ENCODE data around the gene KAT8. TPM values are rescaled to one million over a fixed set of nuclear protein-coding genes. Genes with fewer than 3 reads are reported as not detected.

KAT8 gene
- total RNA-seq, 2 experiments from 2014 or later, result 54.8 to 56.1 TPM

DNA sequence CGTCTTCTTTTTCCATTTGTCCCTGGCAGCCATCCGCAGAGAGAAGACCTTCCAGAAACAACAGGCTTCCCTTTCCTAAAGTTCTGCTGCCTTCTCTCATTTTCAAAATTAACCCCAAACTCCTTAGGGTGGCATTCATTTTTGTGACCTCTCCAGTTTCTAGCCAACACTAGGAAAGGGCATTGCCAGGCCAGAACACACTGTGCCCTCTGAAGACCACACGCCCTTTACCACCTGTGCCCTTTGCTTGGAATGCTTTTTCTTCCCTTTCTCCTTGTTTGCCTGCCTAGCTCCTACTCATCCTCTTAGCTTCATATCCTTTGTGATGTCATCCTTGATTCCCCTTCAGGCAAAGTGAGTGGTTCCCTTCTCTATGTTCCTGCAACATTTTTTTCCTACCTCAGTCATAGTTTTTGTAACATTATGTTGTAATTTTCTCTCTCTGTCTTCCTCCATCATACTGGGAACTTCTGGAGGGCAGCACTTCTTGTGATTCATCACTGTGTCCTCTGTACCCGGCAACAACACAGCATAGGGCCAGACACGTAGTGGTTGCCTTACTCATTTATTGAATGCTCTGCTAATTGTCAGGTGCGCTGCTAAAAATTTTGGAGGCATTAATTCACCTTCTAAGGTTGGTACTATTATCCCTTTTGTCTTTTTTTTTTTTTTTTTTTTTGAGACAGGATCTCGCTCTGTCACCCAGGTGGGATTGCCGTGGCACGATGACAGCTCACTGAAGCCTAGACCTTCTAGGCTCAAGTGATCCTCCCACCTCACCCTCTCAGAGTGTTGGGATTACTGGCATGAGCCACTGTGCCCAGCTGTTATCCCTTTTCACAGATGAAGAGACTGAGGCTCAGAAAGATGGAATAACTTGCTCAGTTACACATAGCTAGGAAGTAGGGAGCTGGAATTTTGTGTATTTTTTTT is 1.0 kb downstream of the KAT8 start:
- Mint-ChIP-seq H3K36me3 (peaks cover 18% of the 10 kb centered on the region), H3K27ac (peak overlapping the region; percentile 82), H3K4me1 (peaks cover 25% of the 10 kb centered on the region), H3K9me3 (ENCODE audit: low read depth) (no peaks in the 10 kb centered on the region), H3K27me3 (no peaks in the 10 kb centered on the region), H3K4me3 (peak overlapping the region; percentile 87)
- DNase-seq (no peak), ATAC-seq (no peak)
- CTCF ChIA-PET, result interaction anchor here (1.1 to 4.8 kb wide), 6 partner anchors 21 to 342 kb away, joined by 3 to 35 read pairs (median 6); partner anchors contain the start of genes HSD3B7, ZNF646 and ZNF668

DNA sequence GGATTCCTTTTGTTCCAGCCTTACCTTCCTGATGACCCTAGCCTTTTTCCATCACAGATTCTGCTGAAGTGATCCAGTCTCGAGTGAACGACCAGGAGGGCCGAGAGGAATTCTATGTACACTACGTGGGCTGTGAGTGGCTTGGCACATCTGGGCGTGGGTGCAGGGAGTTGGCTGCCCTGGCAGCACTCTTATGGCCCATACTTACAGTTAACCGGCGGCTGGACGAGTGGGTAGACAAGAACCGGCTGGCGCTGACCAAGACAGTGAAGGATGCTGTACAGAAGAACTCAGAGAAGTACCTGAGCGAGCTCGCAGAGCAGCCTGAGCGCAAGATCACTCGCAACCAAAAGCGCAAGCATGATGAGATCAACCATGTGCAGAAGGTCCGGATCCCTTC is 2.7 kb downstream of the KAT8 start:
- no peak overlapping the region for H3K4me3 Mint-ChIP-seq
- ATAC-seq (no peak), DNase-seq (no peak)
- no peaks in the 10 kb centered on the region for H3K9me3 Mint-ChIP-seq (ENCODE audit: low read depth)
- H3K4me1 Mint-ChIP-seq, result peaks cover 18% of the 10 kb centered on the region
- peaks cover 18% of the 10 kb centered on the region for H3K36me3 Mint-ChIP-seq
- no peak overlapping the region for H3K27ac Mint-ChIP-seq
- CTCF ChIA-PET, result interaction anchor here (4.6 kb wide), 1 partner anchor 23 kb away, joined by 25 read pairs; no protein-coding TSS in a partner anchor
- no peaks in the 10 kb centered on the region for H3K27me3 Mint-ChIP-seq

DNA sequence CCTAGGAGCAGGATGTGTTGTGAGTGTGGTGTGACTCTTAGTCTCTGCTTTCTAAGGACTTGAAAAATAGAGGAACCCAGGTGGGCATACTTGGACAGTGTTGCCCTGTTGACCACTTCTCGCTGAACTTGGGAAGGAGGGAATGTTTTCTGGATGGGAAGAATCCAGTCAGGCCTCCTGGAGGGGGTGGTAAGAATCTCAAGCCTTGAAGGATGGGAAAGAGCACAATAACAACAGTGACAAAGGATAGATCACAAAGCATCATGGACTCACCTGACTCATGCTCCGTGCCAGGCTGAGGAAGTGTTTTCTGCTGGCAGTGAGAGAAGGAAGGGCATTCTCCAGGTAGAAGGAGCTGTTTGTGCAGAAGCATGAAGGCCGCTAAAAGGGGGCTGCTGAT is 8.4 kb downstream of the KAT8 start:
- no peak for DNase-seq
- peaks cover 14% of the 10 kb centered on the region for H3K36me3 Mint-ChIP-seq
- H3K4me3 Mint-ChIP-seq, result no peak overlapping the region
- no peaks in the 10 kb centered on the region for H3K27me3 Mint-ChIP-seq
- peaks cover 2% of the 10 kb centered on the region for H3K4me1 Mint-ChIP-seq
- no peak for ATAC-seq
- H3K9me3 Mint-ChIP-seq (ENCODE audit: low read depth), result no peaks in the 10 kb centered on the region
- CTCF ChIA-PET, result interaction anchor here (1.1 kb wide), 1 partner anchor 8 kb away, joined by 3 read pairs; the partner anchor contains the start of gene KAT8
- no peak overlapping the region for H3K27ac Mint-ChIP-seq

DNA sequence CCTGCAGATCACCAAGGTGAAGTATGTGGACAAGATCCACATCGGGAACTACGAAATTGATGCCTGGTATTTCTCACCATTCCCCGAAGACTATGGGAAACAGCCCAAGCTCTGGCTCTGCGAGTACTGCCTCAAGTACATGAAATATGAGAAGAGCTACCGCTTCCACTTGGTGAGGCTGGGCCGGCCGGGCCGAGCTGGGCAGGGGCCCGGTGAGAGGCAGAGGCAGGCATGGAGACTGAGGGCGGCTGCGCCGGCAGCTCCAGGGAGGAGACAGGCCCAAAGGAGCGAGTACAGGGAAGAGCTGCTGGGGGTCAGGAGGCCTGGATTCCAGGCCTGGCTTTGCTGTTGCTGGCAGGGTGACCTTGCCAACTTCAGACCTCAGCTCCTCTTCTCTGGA is 9.7 kb downstream of the KAT8 start:
- Mint-ChIP-seq H3K9me3 (ENCODE audit: low read depth) (no peaks in the 10 kb centered on the region), H3K27me3 (no peaks in the 10 kb centered on the region), H3K4me3 (no peak overlapping the region), H3K4me1 (peaks cover 2% of the 10 kb centered on the region), H3K36me3 (peaks cover 7% of the 10 kb centered on the region), H3K27ac (no peak overlapping the region)
- CTCF ChIA-PET, result interaction anchor here (1.1 kb wide), 1 partner anchor 15 kb away, joined by 4 read pairs; no protein-coding TSS in a partner anchor
- DNase-seq, result no peak
- ATAC-seq, result no peak

DNA sequence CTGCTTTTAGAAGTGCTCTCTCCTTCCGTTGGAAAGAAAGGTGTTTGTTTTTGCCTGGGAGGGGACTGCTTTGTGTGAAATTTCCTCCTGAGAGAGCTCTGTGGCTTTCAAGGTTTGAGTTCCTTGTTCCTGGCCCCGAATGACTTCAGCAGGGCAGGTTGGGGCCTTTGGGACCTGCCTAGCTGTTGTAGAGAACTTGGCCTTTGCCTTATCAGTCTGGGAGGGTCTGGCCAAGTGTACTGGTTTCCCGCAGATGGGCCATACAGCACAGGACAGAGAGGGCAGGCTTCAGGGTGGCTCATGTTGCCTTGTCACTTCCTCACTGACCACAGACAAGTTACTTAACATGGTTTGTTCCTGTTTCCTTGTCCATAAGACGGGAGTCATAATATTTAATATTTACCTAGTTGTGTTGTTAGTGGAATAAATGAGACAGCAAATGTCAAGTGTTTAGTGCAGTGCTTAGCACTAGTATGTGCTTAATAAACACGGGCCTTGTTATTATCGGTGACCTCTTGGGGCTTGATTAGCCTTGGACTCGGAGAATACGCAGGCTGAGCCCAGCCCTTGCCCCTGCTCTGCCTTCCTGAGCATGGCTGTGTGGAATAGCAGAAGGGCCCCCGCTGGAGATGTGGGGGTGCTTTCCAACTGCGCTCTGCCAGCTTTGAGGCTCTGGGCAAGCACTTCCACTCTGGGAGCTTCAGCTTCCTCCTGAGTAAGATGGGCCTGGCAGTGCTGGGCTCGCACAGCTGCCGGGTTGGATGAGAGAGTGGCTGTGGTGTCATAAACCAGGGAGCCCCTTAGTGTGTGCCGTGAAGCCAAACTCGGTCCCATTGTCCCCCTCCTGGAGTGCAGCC is 11.5 kb downstream of the KAT8 start:
- ATAC-seq, result no peak
- H3K36me3 Mint-ChIP-seq, result peaks cover 5% of the 10 kb centered on the region
- H3K4me1 Mint-ChIP-seq, result peaks cover 2% of the 10 kb centered on the region
- H3K4me3 Mint-ChIP-seq, result no peak overlapping the region
- no peaks in the 10 kb centered on the region for H3K9me3 Mint-ChIP-seq (ENCODE audit: low read depth)
- DNase-seq, result no peak
- H3K27ac Mint-ChIP-seq, result peak overlapping the region; percentile 74
- CTCF ChIA-PET, result no interaction called here
- no peaks in the 10 kb centered on the region for H3K27me3 Mint-ChIP-seq

DNA sequence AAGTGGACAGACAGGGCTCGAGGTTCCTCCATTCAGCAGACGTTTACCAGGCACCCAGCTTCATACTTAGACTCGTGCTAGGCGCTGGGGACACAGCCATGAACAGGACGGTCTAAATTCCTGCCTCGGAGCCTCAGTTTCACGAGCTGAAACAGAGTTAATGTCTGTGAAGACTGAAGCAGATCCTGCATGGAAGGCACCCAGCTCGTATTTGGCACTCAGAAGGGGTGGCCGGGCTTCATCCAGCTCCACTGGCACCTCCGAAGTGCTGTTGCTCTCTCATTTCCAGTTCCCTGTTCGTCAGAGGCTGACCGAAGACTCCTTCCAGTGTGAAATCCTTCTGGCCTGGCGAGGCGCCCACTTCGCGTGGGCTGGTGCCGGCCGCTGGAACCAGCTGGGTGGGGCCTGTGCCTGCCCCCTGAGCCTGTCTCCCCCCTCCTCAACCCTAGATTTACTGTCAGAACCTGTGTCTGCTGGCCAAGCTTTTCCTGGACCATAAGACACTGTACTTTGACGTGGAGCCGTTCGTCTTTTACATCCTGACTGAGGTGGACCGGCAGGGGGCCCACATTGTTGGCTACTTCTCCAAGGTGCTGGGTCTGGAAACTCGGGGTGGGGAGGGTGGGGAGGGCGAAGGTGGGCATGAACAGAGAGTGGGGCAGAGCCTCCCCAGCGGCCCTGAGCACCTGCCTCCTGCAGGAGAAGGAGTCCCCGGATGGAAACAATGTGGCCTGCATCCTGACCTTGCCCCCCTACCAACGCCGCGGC is 12.3 kb downstream of the KAT8 start:
- CTCF ChIA-PET, result no interaction called here
- Mint-ChIP-seq H3K27ac (no peak overlapping the region), H3K36me3 (peaks cover 5% of the 10 kb centered on the region)

DNA sequence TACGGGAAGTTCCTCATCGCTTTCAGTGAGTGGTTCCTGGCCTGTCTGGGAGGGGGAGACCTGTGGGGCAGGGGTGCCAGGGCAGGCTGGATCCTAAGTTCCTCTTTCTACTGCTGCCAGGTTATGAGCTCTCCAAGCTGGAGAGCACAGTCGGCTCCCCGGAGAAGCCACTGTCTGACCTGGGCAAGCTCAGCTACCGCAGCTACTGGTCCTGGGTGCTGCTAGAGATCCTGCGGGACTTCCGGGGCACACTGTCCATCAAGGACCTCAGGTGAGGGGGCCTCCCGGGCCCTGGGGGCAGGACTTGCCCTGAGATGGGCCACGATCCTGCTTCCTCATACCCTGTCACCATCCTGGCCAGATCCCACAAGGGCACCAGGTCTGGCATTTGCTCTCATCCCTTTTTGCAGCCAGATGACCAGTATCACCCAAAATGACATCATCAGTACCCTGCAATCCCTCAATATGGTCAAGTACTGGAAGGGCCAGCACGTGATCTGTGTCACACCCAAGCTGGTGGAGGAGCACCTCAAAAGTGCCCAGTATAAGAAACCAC is 12.9 kb downstream of the KAT8 start:
- H3K27me3 Mint-ChIP-seq, result no peaks in the 10 kb centered on the region
- CTCF ChIA-PET, result interaction anchor here (1.3 kb wide), 1 partner anchor 14 kb away, joined by 3 read pairs; no protein-coding TSS in a partner anchor
- DNase-seq (no peak), ATAC-seq (no peak)
- H3K4me3 Mint-ChIP-seq, result no peak overlapping the region
- H3K36me3 Mint-ChIP-seq, result peaks cover 5% of the 10 kb centered on the region
- H3K4me1 Mint-ChIP-seq, result peaks cover 2% of the 10 kb centered on the region
- H3K27ac Mint-ChIP-seq, result no peak overlapping the region
- no peaks in the 10 kb centered on the region for H3K9me3 Mint-ChIP-seq (ENCODE audit: low read depth)

More for the DNA sequence above, 12.3 kb downstream of the KAT8 start:
- DNase-seq, result no peak
- Mint-ChIP-seq H3K9me3 (ENCODE audit: low read depth) (no peaks in the 10 kb centered on the region), H3K27me3 (no peaks in the 10 kb centered on the region), H3K4me3 (no peak overlapping the region), H3K4me1 (peaks cover 2% of the 10 kb centered on the region)
- no peak for ATAC-seq

DNA sequence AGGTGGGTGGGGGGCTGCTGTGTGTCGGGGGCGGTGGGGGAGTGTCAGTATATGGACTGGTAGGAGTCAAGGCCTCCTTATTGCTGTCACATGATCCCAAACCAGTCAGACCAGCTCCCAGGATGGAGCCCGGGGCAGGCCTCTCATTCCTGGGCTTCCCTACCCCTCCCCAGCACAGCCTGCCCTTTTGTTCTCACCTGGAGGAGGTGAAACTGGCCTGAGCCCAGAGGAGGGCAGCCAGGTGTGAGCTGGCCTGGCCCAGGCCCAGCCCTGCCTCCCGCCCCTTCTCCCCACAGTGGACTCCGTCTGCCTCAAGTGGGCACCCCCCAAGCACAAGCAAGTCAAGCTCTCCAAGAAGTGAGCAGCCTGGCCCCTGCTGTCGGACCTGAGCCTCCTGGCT is 13.4 kb downstream of the KAT8 start:
- no peaks in the 10 kb centered on the region for H3K27me3 Mint-ChIP-seq
- no peak for ATAC-seq
- no peak overlapping the region for H3K27ac Mint-ChIP-seq
- peaks cover under 1% of the 10 kb centered on the region for H3K4me1 Mint-ChIP-seq
- CTCF ChIA-PET, result interaction anchor here (1.3 kb wide), 1 partner anchor 14 kb away, joined by 3 read pairs; no protein-coding TSS in a partner anchor
- no peaks in the 10 kb centered on the region for H3K9me3 Mint-ChIP-seq (ENCODE audit: low read depth)
- H3K4me3 Mint-ChIP-seq, result no peak overlapping the region
- DNase-seq, result no peak
- peaks cover 5% of the 10 kb centered on the region for H3K36me3 Mint-ChIP-seq

DNA sequence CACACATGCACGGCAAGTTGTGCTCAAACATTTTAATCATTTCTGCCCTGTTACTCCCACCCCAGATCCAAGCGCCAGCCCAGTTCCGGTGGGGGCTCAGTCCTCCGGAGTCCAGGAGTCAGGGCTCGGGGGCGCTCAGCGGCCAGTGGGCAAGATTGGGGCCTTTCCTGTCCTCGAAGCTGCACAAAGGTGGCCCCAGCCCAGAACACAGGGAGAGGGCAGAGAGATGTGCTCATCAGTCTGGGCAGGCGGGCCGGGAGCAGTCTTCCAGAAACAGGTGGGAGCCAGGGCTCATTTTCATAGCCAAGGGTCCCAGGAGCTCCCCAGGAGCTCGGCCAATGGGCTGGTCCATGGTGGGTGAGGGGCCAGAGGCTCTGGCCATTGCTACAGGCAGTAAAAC is 14.0 kb downstream of the KAT8 start:
- no peaks in the 10 kb centered on the region for H3K4me1 Mint-ChIP-seq
- DNase-seq (no peak), ATAC-seq (no peak)
- H3K36me3 Mint-ChIP-seq, result peaks cover 5% of the 10 kb centered on the region
- no peaks in the 10 kb centered on the region for H3K9me3 Mint-ChIP-seq (ENCODE audit: low read depth)
- no peak overlapping the region for H3K27ac Mint-ChIP-seq
- H3K27me3 Mint-ChIP-seq, result no peaks in the 10 kb centered on the region
- CTCF ChIA-PET, result interaction anchor here (1.3 kb wide), 1 partner anchor 13 kb away, joined by 3 read pairs; no protein-coding TSS in a partner anchor
- no peak overlapping the region for H3K4me3 Mint-ChIP-seq

DNA sequence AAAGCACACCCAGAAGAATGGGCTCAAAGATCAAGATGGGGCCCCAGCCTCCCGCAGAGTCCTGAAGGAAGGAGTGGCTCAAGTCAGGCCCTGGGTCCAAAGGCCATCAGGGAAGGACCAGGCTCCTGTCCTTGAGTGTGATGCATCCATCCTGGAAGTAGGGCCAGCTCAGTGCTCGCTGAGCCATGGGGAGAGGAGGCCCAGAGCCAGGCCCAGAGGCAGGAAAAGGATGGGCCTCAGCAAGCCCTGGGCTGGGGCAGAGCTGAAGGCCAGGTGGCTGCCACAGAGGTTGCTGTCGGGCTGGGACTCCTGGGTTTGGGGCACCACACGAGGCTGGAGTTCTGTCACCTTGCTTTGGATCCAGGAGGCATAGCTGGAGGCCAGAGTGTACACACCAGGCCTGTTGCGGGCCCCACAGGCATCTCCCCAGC is 14.4 kb downstream of the KAT8 start:
- ATAC-seq (no peak), DNase-seq (no peak)
- Mint-ChIP-seq H3K36me3 (peaks cover 5% of the 10 kb centered on the region), H3K27me3 (no peaks in the 10 kb centered on the region), H3K9me3 (ENCODE audit: low read depth) (no peaks in the 10 kb centered on the region), H3K4me3 (no peak overlapping the region), H3K4me1 (no peaks in the 10 kb centered on the region), H3K27ac (no peak overlapping the region)
- CTCF ChIA-PET, result no interaction called here

DNA sequence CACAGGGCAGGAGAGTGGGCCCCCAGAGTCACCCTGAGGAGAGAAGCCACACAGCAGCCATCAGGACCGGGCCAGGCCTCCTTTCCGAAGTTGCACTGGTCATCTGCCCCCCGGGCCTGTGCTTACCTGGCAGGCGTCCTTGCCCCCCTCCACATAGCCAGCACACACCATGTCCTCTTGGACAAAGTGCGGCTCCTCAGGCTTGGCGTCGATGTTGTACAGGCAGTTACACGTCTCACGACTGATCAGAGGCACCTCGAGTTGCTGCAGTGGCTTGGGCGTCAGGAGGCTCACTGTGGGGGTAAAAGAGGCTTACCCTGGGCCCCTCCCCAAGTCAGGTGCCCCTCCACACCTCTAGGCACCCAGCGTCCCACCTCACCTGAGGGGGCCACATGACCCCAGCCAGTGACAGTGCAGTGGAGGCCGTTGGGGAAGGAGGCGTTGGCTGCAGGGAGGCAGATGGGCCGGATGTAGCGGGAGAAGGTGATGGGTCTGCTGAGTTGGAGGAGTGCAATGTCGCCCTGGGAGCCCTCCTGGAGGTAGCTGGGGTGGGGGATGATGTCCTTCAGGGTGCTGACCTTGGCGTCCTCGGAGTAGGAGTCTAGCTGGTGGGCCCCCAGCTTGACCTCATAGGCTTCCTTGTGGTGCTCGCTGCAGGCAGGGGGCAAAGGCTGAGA is 15.0 kb downstream of the KAT8 start:
- Mint-ChIP-seq H3K36me3 (peaks cover 4% of the 10 kb centered on the region), H3K27ac (no peak overlapping the region), H3K9me3 (ENCODE audit: low read depth) (no peaks in the 10 kb centered on the region), H3K4me1 (no peaks in the 10 kb centered on the region), H3K27me3 (no peaks in the 10 kb centered on the region), H3K4me3 (no peak overlapping the region)
- CTCF ChIA-PET, result no interaction called here
- no peak for DNase-seq
- no peak for ATAC-seq

DNA sequence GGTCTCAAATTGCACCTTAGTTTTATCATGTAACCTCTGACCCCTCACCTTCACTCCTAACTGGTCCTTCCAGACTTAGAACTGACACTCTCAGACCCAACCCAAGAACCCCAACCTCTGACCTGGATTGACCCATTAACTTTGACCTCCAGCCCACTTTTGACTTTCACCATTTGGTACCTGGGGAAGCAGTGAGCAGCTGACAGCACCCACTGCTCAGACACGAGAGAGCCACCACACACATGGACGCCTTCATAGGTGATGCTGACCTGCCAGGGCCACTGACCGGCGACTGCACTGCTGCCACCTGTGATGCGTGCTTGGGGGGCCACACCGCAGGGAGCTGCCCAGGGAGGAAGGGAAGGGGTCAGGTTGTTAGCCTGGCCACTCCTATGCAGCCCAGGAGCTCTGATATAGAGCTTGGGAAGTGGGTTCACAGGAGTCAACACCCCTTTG is 15.6 kb downstream of the KAT8 start:
- Mint-ChIP-seq H3K4me1 (no peaks in the 10 kb centered on the region), H3K27ac (no peak overlapping the region), H3K36me3 (no peaks in the 10 kb centered on the region), H3K27me3 (no peaks in the 10 kb centered on the region), H3K4me3 (no peak overlapping the region), H3K9me3 (ENCODE audit: low read depth) (no peaks in the 10 kb centered on the region)
- DNase-seq (no peak), ATAC-seq (no peak)
- CTCF ChIA-PET, result interaction anchor here (1.2 kb wide), 1 partner anchor 9 kb away, joined by 4 read pairs; no protein-coding TSS in a partner anchor
